K562 (cell line): ENCODE measurements around the gene STXBP6.
A peak's percentile ranks its signal among the peaks of the same experiment; 100 is the strongest.

Experiments
- CTCF ChIP-seq, 3 experiments: IDR thresholded peaks in 2 of 3; conservative IDR thresholded peaks in 1 of 3; 2 replicates each; pipeline ENCODE4 v1.5.1; 2011 to 2012; ENCODE audit warnings: low read length in 3 of 3, mild to moderate bottlenecking in 3 of 3, control low read depth in 2 of 3, improper control_type of control experiment in 1 of 3, inconsistent platforms in 1 of 3, low read depth in 1 of 3, mixed read lengths in 1 of 3, moderate library complexity in 1 of 3; ENCODE audit not compliant: insufficient read depth in 2 of 3
- JUND ChIP-seq, 2 experiments: IDR thresholded peaks; 2 replicates in 1 of 2; 3 replicates in 1 of 2; pipeline ENCODE4 v1.6.1; 2011; ENCODE audit warnings: borderline replicate concordance in 2 of 2, low read depth in 2 of 2, low read length in 2 of 2, improper control_type of control experiment in 1 of 2, missing biosample characterization in 1 of 2, missing genetic modification characterization in 1 of 2, missing genetic modification reagents in 1 of 2
- TF ChIP-seq, protein P1 (sequence below): fragments of 450-650 bp; formaldehyde crosslinking; IDR thresholded peaks from 2 replicates; pipeline ENCODE4 v1.4.0; 2022; ENCODE audit warnings: missing genetic modification characterization

DNA sequence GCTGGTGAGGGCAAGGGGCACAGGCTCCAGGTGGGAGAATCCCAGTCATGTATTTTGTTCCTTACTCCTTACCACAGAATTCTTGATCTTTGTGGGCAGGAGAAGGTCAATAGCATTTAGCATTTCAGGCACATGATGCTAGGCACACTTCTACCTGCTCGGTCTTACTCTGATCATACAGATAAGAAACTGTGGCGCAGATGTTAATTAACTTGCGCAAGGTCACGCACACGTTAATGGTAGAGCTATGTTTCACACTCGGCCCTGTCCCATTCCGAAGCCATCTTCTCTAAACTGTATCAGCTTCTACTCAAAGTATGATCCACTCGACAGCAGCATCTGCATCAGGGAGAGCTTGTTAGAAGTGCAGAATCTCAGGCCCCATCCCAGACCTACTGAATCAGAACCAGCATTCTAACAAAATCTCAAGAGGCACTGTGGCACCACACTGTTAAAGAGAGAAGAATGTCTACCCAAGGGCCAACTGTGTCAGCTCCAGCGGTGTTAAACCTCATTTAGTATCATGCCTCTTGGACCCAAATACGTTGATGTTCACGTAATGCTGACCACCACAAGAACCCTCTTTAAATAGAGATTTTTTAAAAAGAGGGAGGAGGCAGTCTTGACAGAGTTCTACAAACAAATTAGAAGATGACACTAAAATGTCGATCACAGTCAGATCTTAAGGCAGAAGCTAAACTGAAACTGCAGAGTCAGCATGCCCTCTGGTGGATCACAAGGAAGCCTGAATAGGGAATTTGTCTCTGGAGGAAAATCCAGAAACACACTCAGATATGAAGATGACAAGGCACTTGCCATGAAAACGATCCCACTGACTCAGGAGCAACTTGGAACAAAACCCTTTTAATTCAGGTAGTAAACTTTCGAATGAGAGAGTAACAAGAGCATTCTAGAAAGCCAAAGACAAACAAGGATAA is 7.3 kb downstream of the STXBP6 start:
- TF ChIP-seq, protein P1, sequence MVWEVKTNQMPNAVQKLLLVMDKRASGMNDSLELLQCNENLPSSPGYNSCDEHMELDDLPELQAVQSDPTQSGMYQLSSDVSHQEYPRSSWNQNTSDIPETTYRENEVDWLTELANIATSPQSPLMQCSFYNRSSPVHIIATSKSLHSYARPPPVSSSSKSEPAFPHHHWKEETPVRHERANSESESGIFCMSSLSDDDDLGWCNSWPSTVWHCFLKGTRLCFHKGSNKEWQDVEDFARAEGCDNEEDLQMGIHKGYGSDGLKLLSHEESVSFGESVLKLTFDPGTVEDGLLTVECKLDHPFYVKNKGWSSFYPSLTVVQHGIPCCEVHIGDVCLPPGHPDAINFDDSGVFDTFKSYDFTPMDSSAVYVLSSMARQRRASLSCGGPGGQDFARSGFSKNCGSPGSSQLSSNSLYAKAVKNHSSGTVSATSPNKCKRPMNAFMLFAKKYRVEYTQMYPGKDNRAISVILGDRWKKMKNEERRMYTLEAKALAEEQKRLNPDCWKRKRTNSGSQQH (CRISPR knock-in tag): no peak
- TF ChIP-seq CTCF (IDR thresholded peaks at IDR 0.05 in 2 of 3, conservative IDR thresholded peaks at IDR 0.05 in 1 of 3; ENCODE audit: insufficient read depth in 2 of 3, low read depth in 1 of 3, low read length in 3 of 3): peak; percentile 33 to 61 (median 35); a peak in 5 of 6 replicates
- no peak for TF ChIP-seq JUND (IDR thresholded peaks at IDR 0.05; ENCODE audit: borderline replicate concordance, low read depth, low read length)
- no peak for TF ChIP-seq JUND (tag; IDR thresholded peaks at IDR 0.05; ENCODE audit: borderline replicate concordance, low read depth, low read length)
